ENCODE data around the gene F10.

DNA sequence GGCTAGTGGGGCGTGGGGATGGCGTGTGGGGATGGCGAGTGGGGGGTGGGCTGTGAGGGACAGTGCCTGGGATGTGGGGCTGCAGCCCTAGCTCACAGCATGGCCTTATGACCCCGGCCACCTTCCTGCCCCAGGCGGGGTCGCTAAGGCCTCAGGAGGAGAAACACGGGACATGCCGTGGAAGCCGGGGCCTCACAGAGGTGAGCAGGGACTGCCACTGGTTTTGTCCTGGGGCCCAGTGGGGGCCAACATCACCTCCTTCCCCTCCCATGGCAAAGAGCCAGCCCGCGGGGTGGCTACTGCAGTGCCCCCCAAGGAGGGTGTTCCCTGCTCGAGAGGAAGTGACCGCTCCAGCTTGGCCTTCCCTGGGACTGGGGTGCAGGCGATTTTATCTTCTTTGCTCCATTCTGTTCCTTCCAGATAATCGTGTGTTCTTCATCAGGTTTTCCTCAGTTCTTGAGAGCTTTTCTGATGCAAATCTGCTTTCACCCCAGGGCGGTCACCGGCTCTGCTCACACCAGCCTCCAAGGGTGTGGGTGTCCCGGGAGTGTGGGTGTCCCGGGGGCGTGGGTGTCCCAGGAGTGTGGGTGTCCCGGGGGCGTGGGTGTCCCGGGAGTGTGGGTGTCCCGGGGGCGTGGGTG is 15.8 kb upstream of the F10 start:
- TF ChIP-seq POLR2A (IDR thresholded peaks at IDR 0.05; ENCODE audit: low read depth, low read length): no peak
- no peak for TF ChIP-seq POLR2AphosphoS5 (IDR thresholded peaks at IDR 0.05; ENCODE audit: low read depth, low read length)
